Activated naive CD8-positive, alpha-beta T cell treated with anti-CD3 and anti-CD28 coated beads, Interleukin-2, amount 50 U/mL, for 24 hours (primary cell): ENCODE results near the gene ZNF407.

Experiments used
- ATAC-seq: fragments of 150-1000 bp; cut with Tn5 transposase; one replicate; pipeline ENCODE4 v1.10.0; 2021
- DNase-seq: peaks from one replicate; pipeline ENCODE4 v3.0.0; 2021
- H3K27ac Mint-ChIP-seq: one replicate; pipeline ENCODE4 v1.8.0; 2021; ENCODE audit warnings: mild to moderate bottlenecking, mixed read lengths
- H3K27me3 Mint-ChIP-seq: one replicate; pipeline ENCODE4 v1.8.0; 2021; ENCODE audit warnings: mixed read lengths
- H3K36me3 Mint-ChIP-seq: one replicate; pipeline ENCODE4 v1.8.0; 2021; ENCODE audit warnings: low read depth, mixed read lengths
- H3K4me1 Mint-ChIP-seq: one replicate; pipeline ENCODE4 v1.8.0; 2021; ENCODE audit warnings: mixed read lengths
- H3K4me3 Mint-ChIP-seq: one replicate; pipeline ENCODE4 v1.8.0; 2021; ENCODE audit warnings: mild to moderate bottlenecking, moderate library complexity, mixed read lengths
- H3K9me3 Mint-ChIP-seq: one replicate; pipeline ENCODE4 v1.8.0; 2021; ENCODE audit warnings: mixed read lengths

Gene ZNF407

DNA sequence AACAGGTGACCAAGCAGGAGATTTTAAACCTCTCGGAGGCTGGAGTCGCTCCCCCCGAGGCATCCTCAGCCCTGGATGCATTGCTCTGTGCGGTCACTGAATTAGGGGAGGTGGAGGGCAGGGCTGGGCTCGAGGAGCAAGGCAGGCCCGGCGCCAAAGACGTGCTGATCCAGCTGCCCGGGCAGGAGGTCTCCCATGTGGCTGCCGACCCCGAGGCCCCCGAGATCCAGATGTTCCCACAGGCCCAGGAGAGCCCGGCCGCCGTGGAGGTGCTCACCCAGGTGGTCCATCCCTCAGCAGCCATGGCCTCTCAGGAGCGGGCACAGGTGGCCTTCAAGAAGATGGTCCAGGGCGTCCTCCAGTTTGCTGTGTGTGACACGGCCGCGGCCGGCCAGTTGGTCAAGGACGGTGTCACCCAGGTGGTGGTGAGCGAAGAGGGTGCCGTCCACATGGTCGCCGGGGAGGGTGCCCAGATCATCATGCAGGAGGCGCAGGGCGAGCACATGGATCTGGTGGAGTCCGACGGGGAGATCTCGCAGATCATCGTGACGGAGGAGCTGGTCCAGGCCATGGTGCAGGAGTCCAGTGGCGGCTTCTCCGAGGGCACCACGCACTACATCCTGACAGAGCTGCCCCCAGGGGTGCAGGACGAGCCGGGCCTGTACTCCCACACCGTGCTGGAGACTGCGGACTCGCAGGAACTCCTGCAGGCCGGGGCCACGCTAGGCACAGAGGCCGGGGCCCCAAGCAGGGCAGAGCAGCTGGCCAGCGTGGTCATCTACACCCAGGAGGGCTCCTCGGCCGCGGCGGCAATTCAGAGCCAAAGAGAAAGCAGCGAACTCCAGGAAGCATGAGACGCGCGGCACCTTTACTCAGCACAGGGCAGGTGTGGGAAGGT is 466.2 kb downstream of the ZNF407 start:
- ATAC-seq (no peak), DNase-seq (no peak)
- Mint-ChIP-seq H3K4me3 (no peak overlapping the region), H3K27ac (no peak overlapping the region), H3K9me3 (no peaks in the 10 kb centered on the region), H3K27me3 (no peaks in the 10 kb centered on the region), H3K36me3 (peaks cover 12% of the 10 kb centered on the region), H3K4me1 (peaks cover 5% of the 10 kb centered on the region)

DNA sequence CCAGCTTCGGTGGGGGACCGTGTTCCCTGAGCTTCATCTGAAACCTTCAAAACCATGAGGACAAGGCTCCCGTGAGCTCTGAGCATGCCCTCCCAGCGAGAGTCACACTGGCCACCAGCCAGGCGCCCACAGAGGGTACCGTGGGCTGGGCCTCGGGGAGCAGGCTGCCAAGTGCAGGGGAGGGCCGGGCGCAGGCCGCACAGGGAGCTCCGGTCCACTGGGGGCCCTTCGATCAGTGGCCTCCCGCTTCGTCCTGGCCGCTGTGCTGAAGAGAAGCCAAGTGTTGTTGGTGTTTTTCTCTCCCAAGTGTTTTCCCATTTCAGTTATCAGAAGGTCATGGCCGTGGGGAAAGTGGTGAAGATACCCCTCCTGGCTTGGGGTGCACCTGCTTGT is 466.8 kb downstream of the ZNF407 start:
- DNase-seq, result no peak
- H3K27me3 Mint-ChIP-seq, result no peaks in the 10 kb centered on the region
- peaks cover 6% of the 10 kb centered on the region for H3K4me1 Mint-ChIP-seq
- no peak overlapping the region for H3K4me3 Mint-ChIP-seq
- H3K9me3 Mint-ChIP-seq, result no peaks in the 10 kb centered on the region
- H3K27ac Mint-ChIP-seq, result no peak overlapping the region
- peaks cover 12% of the 10 kb centered on the region for H3K36me3 Mint-ChIP-seq
- ATAC-seq, result no peak

- peaks cover 15% of the 10 kb centered on the region for H3K4me1 Mint-ChIP-seq
- no peaks in the 10 kb centered on the region for H3K27me3 Mint-ChIP-seq
- no peak overlapping the region for H3K4me3 Mint-ChIP-seq
- no peaks in the 10 kb centered on the region for H3K9me3 Mint-ChIP-seq
- H3K27ac Mint-ChIP-seq, result no peak overlapping the region
- DNase-seq (no peak), ATAC-seq (no peak)
- peaks cover 12% of the 10 kb centered on the region for H3K36me3 Mint-ChIP-seq
Observed at GRCh38 chr18:75065251-75066000, 467.8 kb downstream of the ZNF407 start.

DNA sequence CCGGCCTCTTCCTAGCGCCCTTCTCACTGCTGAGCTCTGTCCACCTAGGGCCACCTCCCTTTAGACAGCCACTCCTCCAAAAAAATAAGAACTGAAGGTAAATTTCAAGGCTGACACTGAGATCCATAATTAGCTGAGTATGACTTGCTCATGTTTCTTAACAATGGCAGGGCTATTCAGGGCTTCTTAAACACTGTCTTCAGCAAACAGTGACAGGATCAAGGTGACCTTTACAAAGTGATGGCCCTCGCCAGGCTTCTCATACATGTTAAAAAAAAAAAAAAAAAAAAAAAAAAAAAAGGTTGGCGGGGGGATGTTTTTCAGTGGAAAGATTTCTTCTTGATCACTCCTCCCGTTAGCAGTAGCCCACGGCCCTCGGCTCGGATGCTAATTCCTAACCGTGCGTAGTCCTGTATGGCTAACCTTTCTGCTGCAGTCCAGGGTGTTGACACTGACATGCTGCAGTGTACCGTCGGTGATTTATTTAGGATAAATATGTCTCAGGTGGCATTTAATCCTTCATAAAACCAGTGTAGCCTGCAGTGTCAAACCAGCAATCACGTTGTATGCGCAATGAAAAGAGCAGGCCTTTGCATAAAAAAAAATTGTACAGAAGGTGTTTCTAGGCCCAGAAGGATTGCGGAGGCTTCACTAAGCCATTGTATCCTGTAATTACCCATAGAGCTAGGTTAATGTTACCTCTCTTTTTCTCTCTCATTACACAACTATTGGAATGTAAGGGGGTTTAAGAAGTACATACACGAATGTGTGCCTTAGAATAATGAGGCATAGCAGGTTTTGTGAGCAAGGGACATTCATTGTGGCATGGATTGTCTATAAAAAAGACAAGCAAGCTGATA is 468.6 kb downstream of the ZNF407 start:
- Mint-ChIP-seq H3K27me3 (no peaks in the 10 kb centered on the region), H3K36me3 (peaks cover 12% of the 10 kb centered on the region), H3K4me3 (no peak overlapping the region), H3K9me3 (no peaks in the 10 kb centered on the region), H3K27ac (no peak overlapping the region), H3K4me1 (peaks cover 23% of the 10 kb centered on the region)
- DNase-seq (no peak), ATAC-seq (no peak)

GRCh38 chr18:75066936-75067335 is 469.3 kb downstream of the ZNF407 start:
- DNase-seq (no peak), ATAC-seq (no peak)
- Mint-ChIP-seq H3K27me3 (no peaks in the 10 kb centered on the region), H3K9me3 (no peaks in the 10 kb centered on the region), H3K4me1 (peaks cover 28% of the 10 kb centered on the region), H3K4me3 (no peak overlapping the region), H3K27ac (no peak overlapping the region), H3K36me3 (peaks cover 12% of the 10 kb centered on the region)

DNA sequence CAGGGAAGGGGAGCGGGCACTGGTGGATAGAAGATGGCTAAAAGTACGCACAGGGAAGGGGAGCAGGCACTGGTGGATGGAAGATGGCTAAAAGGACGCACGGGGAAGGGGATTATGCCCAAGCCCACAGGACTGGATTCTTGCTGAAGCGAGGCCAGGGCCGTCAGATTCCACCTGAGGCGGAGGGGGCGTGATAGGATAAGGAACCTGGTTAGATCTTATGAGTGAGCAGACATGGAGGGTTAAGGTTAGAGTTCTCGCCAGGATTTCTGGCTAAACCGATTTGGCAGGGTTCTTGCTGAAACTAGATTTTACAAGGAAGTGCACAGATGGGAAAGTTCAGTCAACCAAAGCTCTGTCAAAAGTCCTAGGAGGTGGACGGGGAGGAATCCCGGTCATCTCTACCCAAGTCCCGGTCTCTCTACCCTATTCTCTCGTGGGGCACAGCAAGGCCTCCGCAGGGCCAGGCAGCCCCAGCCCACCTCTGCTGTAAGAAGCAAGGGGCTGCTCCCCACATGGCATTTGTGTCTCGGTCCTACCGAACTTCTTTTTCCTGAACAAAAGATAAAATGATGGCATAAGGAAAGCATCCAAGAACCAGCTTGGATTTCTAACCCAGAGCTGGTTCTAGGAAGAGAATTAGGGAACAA is 470.5 kb downstream of the ZNF407 start:
- H3K4me3 Mint-ChIP-seq, result no peak overlapping the region

DNA sequence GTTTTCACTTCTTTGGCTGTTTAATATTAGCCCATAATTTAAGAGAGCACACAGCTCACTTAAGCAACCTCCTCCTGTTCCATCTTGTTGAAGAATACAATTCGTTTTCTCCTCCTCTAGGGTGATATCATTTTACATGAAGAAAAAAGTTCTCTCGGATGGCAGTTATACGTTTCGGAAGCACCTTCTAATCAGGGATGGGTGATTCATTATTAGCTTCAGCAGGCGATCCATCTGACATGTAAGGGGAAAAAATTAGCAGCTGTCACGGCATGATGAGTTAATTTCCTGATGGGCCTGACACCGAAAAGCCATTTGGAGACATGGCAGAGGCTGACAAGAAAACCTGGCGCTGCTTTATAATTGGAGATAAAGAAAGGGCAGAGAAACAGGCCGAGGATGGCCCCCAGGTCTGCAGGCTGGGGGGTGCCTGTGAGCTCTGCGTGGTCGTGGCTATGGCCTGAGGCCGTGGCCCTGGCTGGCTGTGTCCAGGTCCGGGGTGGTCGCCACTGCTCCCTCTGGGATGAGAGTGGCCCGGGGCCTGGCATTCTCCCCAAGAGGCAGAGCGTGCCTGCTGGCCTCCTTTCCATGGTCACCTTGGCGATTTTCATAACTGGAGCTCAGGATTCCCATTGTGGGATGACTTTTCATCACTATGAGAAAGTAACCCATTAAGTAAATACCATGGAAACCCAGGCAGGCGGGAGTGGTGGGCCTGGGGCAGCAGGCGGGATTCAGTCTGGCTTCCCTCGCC is 471.2 kb downstream of the ZNF407 start:
- no peak for ATAC-seq
- Mint-ChIP-seq H3K4me3 (no peak overlapping the region), H3K27me3 (no peaks in the 10 kb centered on the region), H3K27ac (peak overlapping the region; percentile 12), H3K4me1 (peaks cover 32% of the 10 kb centered on the region), H3K9me3 (peaks cover under 1% of the 10 kb centered on the region), H3K36me3 (peaks cover 12% of the 10 kb centered on the region)
- DNase-seq, result no peak

More for the DNA sequence above, 470.5 kb downstream of the ZNF407 start:
- no peak for ATAC-seq
- no peak overlapping the region for H3K27ac Mint-ChIP-seq
- no peaks in the 10 kb centered on the region for H3K27me3 Mint-ChIP-seq
- DNase-seq, result no peak
- peaks cover 32% of the 10 kb centered on the region for H3K4me1 Mint-ChIP-seq
- no peaks in the 10 kb centered on the region for H3K9me3 Mint-ChIP-seq
- H3K36me3 Mint-ChIP-seq, result peaks cover 12% of the 10 kb centered on the region

DNA sequence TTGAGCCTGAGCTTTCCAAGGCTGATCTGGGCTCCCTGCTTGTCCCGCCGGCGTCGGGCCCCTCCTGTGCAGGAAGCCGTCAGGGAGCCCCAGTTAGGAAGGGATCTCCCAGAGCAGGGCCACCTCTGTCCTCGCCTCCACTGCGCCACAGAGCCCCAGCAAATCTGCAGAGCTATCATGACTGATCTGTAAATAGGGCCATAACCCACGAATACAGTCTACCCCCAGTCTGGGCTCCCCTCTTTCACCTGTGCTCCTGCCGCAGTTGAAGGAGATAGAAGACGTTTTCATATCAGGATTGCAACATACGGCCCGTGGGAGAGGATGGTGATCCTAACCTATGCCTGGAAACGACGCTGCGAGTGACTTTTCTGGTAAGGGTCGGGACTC is 472.6 kb downstream of the ZNF407 start:
- H3K4me1 Mint-ChIP-seq, result peaks cover 32% of the 10 kb centered on the region
- H3K27ac Mint-ChIP-seq, result peak overlapping the region; percentile 96
- ATAC-seq (no peak), DNase-seq (no peak)
- peaks cover 8% of the 10 kb centered on the region for H3K9me3 Mint-ChIP-seq
- peak overlapping the region; percentile 81 for H3K4me3 Mint-ChIP-seq
- peaks cover 11% of the 10 kb centered on the region for H3K36me3 Mint-ChIP-seq
- no peaks in the 10 kb centered on the region for H3K27me3 Mint-ChIP-seq

- H3K4me1 Mint-ChIP-seq, result peaks cover 32% of the 10 kb centered on the region
- DNase-seq (peak; percentile 56), ATAC-seq (peak; percentile 78)
- peak overlapping the region; percentile 81 for H3K4me3 Mint-ChIP-seq
- peak overlapping the region; percentile 96 for H3K27ac Mint-ChIP-seq
- H3K36me3 Mint-ChIP-seq, result peaks cover 5% of the 10 kb centered on the region
- H3K9me3 Mint-ChIP-seq, result peaks cover 11% of the 10 kb centered on the region
- no peaks in the 10 kb centered on the region for H3K27me3 Mint-ChIP-seq
Observed at GRCh38 chr18:75070625-75071483, 473.2 kb downstream of the ZNF407 start.

DNA sequence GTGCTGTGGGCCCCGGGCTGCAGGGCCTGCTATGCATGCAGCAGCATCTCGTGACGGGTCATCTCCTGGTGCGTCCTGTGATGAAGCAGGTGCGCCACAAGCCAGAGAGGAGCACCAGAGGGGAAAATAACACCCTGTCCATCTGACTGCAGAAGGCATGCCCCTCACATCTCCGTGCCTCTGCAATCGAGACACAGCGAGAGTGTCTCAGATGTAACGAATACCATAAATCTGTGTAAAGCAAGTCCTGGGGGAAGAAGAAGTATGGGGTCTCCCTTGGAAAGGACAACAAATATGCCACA is 473.8 kb downstream of the ZNF407 start:
- Mint-ChIP-seq H3K36me3 (peaks cover 4% of the 10 kb centered on the region), H3K4me3 (peak overlapping the region; percentile 81), H3K27me3 (no peaks in the 10 kb centered on the region), H3K27ac (peak overlapping the region; percentile 96), H3K9me3 (peaks cover 14% of the 10 kb centered on the region), H3K4me1 (peaks cover 32% of the 10 kb centered on the region)
- DNase-seq (no peak), ATAC-seq (no peak)

DNA sequence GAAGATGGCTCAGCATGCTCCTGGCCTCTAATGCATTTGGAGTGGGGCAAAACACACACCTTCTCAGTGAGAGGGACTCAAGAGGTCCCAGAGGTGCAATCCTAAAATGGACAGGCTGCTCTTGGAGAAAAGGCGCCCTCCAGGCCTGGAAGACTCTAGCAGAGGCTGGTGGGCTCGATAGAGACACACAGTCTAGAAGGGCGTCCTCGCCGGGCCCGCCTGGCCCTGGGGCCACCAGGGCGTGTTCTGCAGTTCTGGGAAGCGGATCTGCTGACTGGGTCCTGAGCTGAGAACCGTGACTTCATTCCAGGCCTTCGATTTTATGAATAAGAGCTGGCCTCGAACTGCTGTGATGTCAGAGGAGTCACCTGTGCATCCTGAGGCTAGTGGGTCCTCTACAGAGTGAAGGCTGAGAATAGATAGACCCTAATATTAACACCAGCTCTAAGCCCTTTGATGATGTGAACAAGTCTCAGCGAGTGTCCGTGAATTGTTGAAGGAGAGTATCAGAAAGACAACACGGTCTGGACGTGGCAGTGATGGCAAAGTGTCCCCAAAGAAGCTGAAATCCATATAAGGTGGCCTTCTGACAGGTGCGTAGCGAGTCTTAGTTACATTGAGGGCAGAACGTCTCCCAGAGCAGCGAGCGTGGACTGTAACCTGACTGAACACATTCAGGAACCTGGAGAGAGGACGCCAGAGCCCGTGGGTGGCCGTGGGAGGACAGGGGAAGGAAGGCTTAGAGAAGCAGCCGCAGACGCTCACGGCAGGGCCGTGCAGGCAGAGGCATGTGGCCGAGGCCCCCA is 474.4 kb downstream of the ZNF407 start:
- peaks cover 16% of the 10 kb centered on the region for H3K9me3 Mint-ChIP-seq
- DNase-seq (no peak), ATAC-seq (no peak)
- no peaks in the 10 kb centered on the region for H3K27me3 Mint-ChIP-seq
- no peak overlapping the region for H3K27ac Mint-ChIP-seq
- H3K4me1 Mint-ChIP-seq, result peaks cover 32% of the 10 kb centered on the region
- H3K36me3 Mint-ChIP-seq, result peaks cover 4% of the 10 kb centered on the region
- H3K4me3 Mint-ChIP-seq, result no peak overlapping the region

DNA sequence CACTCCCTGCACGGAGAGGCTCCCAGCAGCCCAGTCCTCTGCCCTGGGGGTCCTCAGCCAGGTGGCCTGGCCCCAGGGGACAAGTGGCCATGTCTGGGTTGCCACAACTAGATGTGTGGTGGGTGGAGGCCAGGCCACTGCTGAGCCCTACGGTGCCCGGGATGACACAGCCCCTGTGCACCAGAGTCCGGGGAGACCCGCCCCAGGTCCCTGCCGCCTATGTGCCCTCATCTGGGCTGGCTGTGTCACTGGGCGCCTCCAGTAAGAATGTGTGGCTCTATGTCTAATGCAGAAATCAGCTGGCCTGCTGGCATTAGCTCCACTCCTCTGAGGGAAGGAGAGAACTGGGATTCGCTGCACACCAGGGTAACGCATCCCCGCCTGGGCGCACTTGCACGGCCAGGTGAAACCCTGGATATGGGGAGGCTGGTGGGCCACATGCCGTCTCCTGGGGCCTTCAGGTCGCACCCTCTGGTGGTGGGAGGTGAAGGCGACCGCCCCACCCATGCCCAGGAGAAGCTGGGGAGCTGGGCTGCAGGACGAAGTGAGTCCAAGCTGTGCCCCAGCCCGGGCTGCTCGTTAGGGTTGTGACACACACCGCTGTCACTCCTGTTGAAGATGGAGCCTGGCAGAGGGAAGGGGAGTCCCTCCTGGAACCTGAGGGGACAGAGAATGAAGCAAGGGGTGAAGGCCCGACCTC is 475.2 kb downstream of the ZNF407 start:
- Mint-ChIP-seq H3K27ac (no peak overlapping the region), H3K4me1 (peaks cover 28% of the 10 kb centered on the region), H3K27me3 (no peaks in the 10 kb centered on the region), H3K36me3 (peaks cover 4% of the 10 kb centered on the region), H3K9me3 (peaks cover 24% of the 10 kb centered on the region), H3K4me3 (no peak overlapping the region)
- DNase-seq (no peak), ATAC-seq (no peak)
